HCT116 (cell line): Measurements from ENCODE around the gene ORC4. TPM values are rescaled to one million over a fixed set of nuclear protein-coding genes. Genes with fewer than 3 reads are reported as not detected.

Source experiments
- ATAC-seq: fragments of 200-7000 bp; cut with Tn5 transposase; 2 replicates; pipeline ENCODE4 v1.9.1; 2020; ENCODE audit warnings: mild to moderate bottlenecking, moderate library complexity
- BruUV-seq: library from RNA; stranded (reverse); fragments of 400-500 nt; replicated peaks from 2 replicates; lab custom pipeline; 2021; lab: Mats Ljungman, UMichigan
- CTCF ChIA-PET: fragments of 300-600 bp; sonication (Branson Sonifier 250); formaldehyde crosslinking; loops from one replicate; lab custom pipeline; 2021; ENCODE audit warnings: antibody characterized with exemption; lab: Charles Lee
- POLR2A ChIA-PET: fragments of 300-600, 350-600 bp; sonication (Branson Sonifier 250); formaldehyde crosslinking; loops from one replicate; lab custom pipeline; 2021; ENCODE audit warnings: antibody characterized with exemption; lab: Charles Lee
- RAD21 ChIA-PET, 2 experiments: fragments of 300-600 bp; sonication (Branson Sonifier 250); formaldehyde crosslinking; loops; one replicate each; lab custom pipeline; 2023; ENCODE audit warnings: low total read pairs in 2 of 2; ENCODE audit not compliant: uncharacterized antibody in 2 of 2, unreplicated experiment in 2 of 2, low non-redundant PET in 1 of 2; lab: Charles Lee
- DNase-seq: peaks from one replicate; pipeline ENCODE4 v3.0.0-alpha.2; 2010; ENCODE audit warnings: low read depth, low spot score
- H2AFZ ChIP-seq: fragments of 200-600 bp; shearing (Covaris generic), sonication (generic); 2 replicates; pipeline ENCODE4 v1.6.1; 2017; ENCODE audit warnings: low read depth, mixed run types, mixed read lengths, antibody characterized with exemption, low read length; ENCODE audit not compliant: poor library complexity, severe bottlenecking
- H3K27ac ChIP-seq: 2 replicates; pipeline ENCODE4 v1.5.1; 2012; ENCODE audit warnings: low read depth, low read length
- H3K27me3 ChIP-seq: fragments of 200-600 bp; sonication (generic); 2 replicates; pipeline ENCODE4 v1.6.1; 2016; ENCODE audit warnings: mixed run types, low read length, mixed read lengths; ENCODE audit not compliant: insufficient read depth
- H3K36me3 ChIP-seq, 2 experiments: fragments of 200-500 bp in 1 of 2; fragments of 200-600 bp in 1 of 2; sonication (Bioruptor generic) in 1 of 2; sonication (generic) in 1 of 2; 2 replicates each; pipeline versions ENCODE4 v1.5.1 to v1.6.1; 2014 to 2016; ENCODE audit warnings: low read length in 2 of 2, inconsistent platforms in 1 of 2, mixed read lengths in 1 of 2, mixed run types in 1 of 2; ENCODE audit not compliant: insufficient read depth in 2 of 2, control insufficient read depth in 1 of 2
- H3K4me1 ChIP-seq, 2 experiments: fragments of 200-600 bp in 1 of 2; sonication (generic) in 1 of 2; 2 replicates each; pipeline versions ENCODE4 v1.5.1 to v1.6.1; 2012 to 2017; ENCODE audit warnings: low read length in 2 of 2, inconsistent platforms in 1 of 2, mild to moderate bottlenecking in 1 of 2, mixed read lengths in 1 of 2, mixed run types in 1 of 2, moderate library complexity in 1 of 2; ENCODE audit not compliant: insufficient read depth in 2 of 2, control insufficient read depth in 1 of 2
- H3K4me2 ChIP-seq: fragments of 200-600 bp; sonication (generic); 2 replicates; pipeline ENCODE4 v1.6.1; 2017; ENCODE audit warnings: mixed run types, low read length, mixed read lengths
- H3K4me3 ChIP-seq, 2 experiments: fragments of 200-600 bp in 1 of 2; sonication (generic) in 1 of 2; replicated peaks in 1 of 2; 2 replicates each; pipeline ENCODE4 v1.5.1; 2011 to 2016; ENCODE audit warnings: low read length in 2 of 2, control low read depth in 1 of 2, low read depth in 1 of 2, mild to moderate bottlenecking in 1 of 2, mixed read lengths in 1 of 2, mixed run types in 1 of 2
- H3K79me2 ChIP-seq: fragments of 200-600 bp; sonication (generic); 2 replicates; pipeline ENCODE4 v1.6.1; 2017; ENCODE audit warnings: mild to moderate bottlenecking, mixed run types, low read length, moderate library complexity, mixed read lengths; ENCODE audit not compliant: insufficient read depth
- H3K9ac ChIP-seq: fragments of 200-600 bp; sonication (generic); 2 replicates; pipeline ENCODE4 v1.6.1; 2016; ENCODE audit warnings: low read length, mixed read lengths
- H3K9me2 ChIP-seq: fragments of 200-600 bp; sonication (generic), shearing (Covaris generic); 2 replicates; pipeline ENCODE4 v1.6.1; 2017; ENCODE audit warnings: mixed run types, mild to moderate bottlenecking, moderate library complexity; ENCODE audit not compliant: insufficient read depth
- H3K9me3 ChIP-seq, 2 experiments: fragments of 200-500 bp in 1 of 2; fragments of 200-600 bp in 1 of 2; sonication (Bioruptor generic) in 1 of 2; sonication (generic) in 1 of 2; 2 replicates each; pipeline ENCODE4 v1.6.1; 2014 to 2017; ENCODE audit warnings: low read length in 2 of 2, mixed read lengths in 2 of 2, inconsistent platforms in 1 of 2, low read depth in 1 of 2, mild to moderate bottlenecking in 1 of 2, mixed run types in 1 of 2, moderate library complexity in 1 of 2; ENCODE audit not compliant: control insufficient read depth in 1 of 2, insufficient read depth in 1 of 2
- H4K20me1 ChIP-seq: fragments of 200-600 bp; sonication (generic), shearing (Covaris generic); 2 replicates; pipeline ENCODE4 v1.6.1; 2017; ENCODE audit warnings: mixed run types, mild to moderate bottlenecking, moderate library complexity; ENCODE audit not compliant: insufficient read depth
- ATF3 ChIP-seq: IDR thresholded peaks from 2 replicates; pipeline ENCODE4 v1.6.1; 2012
- CBX3 ChIP-seq: IDR thresholded peaks from 2 replicates; pipeline ENCODE4 v1.6.1; 2012; ENCODE audit warnings: low read depth
- CEBPB ChIP-seq: IDR thresholded peaks from 2 replicates; pipeline ENCODE4 v1.6.1; 2012; ENCODE audit warnings: low read depth
- EGR1 ChIP-seq: IDR thresholded peaks from 2 replicates; pipeline ENCODE4 v1.6.1; 2012; ENCODE audit warnings: low read depth
- ELF1 ChIP-seq: IDR thresholded peaks from 2 replicates; pipeline ENCODE4 v1.6.1; 2012; ENCODE audit warnings: low read depth, borderline replicate concordance
- EZH2 ChIP-seq: fragments of 200-600 bp; sonication (generic); IDR thresholded peaks from 2 replicates; pipeline ENCODE4 v1.6.1; 2017; ENCODE audit warnings: antibody characterized with exemption, mixed run types
- EZH2phosphoT487 ChIP-seq: fragments of 200-600 bp; IDR thresholded peaks from 2 replicates; pipeline ENCODE4 v1.6.1; 2018; ENCODE audit warnings: antibody characterized with exemption, borderline replicate concordance
- FOSL1 ChIP-seq: IDR thresholded peaks from 2 replicates; pipeline ENCODE4 v1.6.1; 2012; ENCODE audit warnings: low read depth
- MAX ChIP-seq: IDR thresholded peaks from 2 replicates; pipeline ENCODE4 v1.6.1; 2012
- POLR2A ChIP-seq: IDR thresholded peaks from 2 replicates; pipeline ENCODE4 v1.7.0; 2011; ENCODE audit warnings: borderline replicate concordance; ENCODE audit not compliant: insufficient read depth, insufficient read length; ENCODE audit errors: extremely low read depth
- REST ChIP-seq: IDR thresholded peaks from 2 replicates; pipeline ENCODE4 v1.6.1; 2012; ENCODE audit warnings: low read depth
- SP1 ChIP-seq: IDR thresholded peaks from 2 replicates; pipeline ENCODE4 v1.6.1; 2012; ENCODE audit warnings: low read depth
- SRF ChIP-seq: IDR thresholded peaks from 2 replicates; pipeline ENCODE4 v1.6.1; 2012; ENCODE audit warnings: low read depth
- YY1 ChIP-seq: IDR thresholded peaks from 2 replicates; pipeline ENCODE4 v1.6.1; 2011; ENCODE audit warnings: low read length, low read depth, moderate library complexity, mild to moderate bottlenecking; ENCODE audit not compliant: insufficient replicate concordance; ENCODE audit errors: extremely low read depth
- ZBTB33 ChIP-seq: IDR thresholded peaks from 2 replicates; pipeline ENCODE4 v1.6.1; 2011; ENCODE audit warnings: mild to moderate bottlenecking, low read length, moderate library complexity; ENCODE audit not compliant: insufficient replicate concordance; ENCODE audit errors: extremely low read depth
- ZFX ChIP-seq: fragments of 450-650 bp; IDR thresholded peaks from 2 replicates; pipeline ENCODE4 v1.6.1; 2017
- ZNF274 ChIP-seq: fragments of 200-500 bp; sonication (Bioruptor generic); IDR thresholded peaks from 2 replicates; pipeline ENCODE4 v1.6.1; 2014; ENCODE audit warnings: mild to moderate bottlenecking, low read depth, low read length, inconsistent platforms
- intact Hi-C: fragments of 100-400 bp; cut with micrococcal nuclease; formaldehyde crosslinking; loops from 2 replicates; pipeline ENCODE4 v1.10.0; 2022
- total RNA-seq: library from RNA; stranded (reverse); gene quantifications from one replicate; pipeline ENCODE4 v1.2.1, GENCODE V29; 2021; ENCODE audit not compliant: unreplicated experiment

The ORC4 gene
- total RNA-seq, 1 experiment from 2014 or later: 51.0 TPM

- ChIA-PET CTCF (no interaction called here), RAD21 (no interaction called here), POLR2A (no interaction called here)
- no peak for DNase-seq
- Histone ChIP-seq H3K9ac (no peak overlapping the region), H3K4me3 (no peak overlapping the region), H3K79me2 (peaks cover 42% of the 10 kb centered on the region), H2AFZ (no peak overlapping the region), H3K36me3 (peaks cover 3 to 7% of the 10 kb centered on the region in 2 experiments; a peak in 2 of 4 replicates), H3K27me3 (no peaks in the 10 kb centered on the region), H3K9me2 (no peaks in the 10 kb centered on the region), H3K9me3 (peaks cover 0 to 3% of the 10 kb centered on the region in 2 experiments; a peak in 1 of 4 replicates), H3K4me1 (no peaks in the 10 kb centered on the region), H3K4me2 (no peak overlapping the region), H4K20me1 (no peaks in the 10 kb centered on the region; the same call in 1 of the 2 replicates), H3K27ac (no peak overlapping the region)
- no peak for ATAC-seq
- TF ChIP-seq ELF1 (no peak), EGR1 (no peak), FOSL1 (no peak), ZFX (no peak), ZNF274 (no peak), ZBTB33 (no peak), SRF (no peak), MAX (no peak), REST (no peak), SP1 (no peak), CBX3 (no peak), YY1 (no peak), POLR2A (no peak), ATF3 (no peak), CEBPB (no peak), EZH2phosphoT487 (no peak), EZH2 (no peak)
- intact Hi-C loops: no loop called here
- no TSS peak for BruUV-seq
Measured at GRCh38 chr2:147968571-147968970, 52.0 kb downstream of the ORC4 start.
